Measurements from ENCODE around the gene SH2D4B. TPM values are rescaled to one million over a fixed set of nuclear protein-coding genes. Genes with fewer than 3 reads are reported as not detected.

SH2D4B gene
- total RNA-seq, 1 donor from 2014 or later = 0.07 TPM

- TF ChIP-seq CTCF (IDR thresholded peaks at IDR 0.05) = no peak
- Mint-ChIP-seq H3K27ac (ENCODE audit: unreplicated experiment) (no peak overlapping the region), H3K4me1 (ENCODE audit: low read depth) (no peaks in the 10 kb centered on the region), H3K27me3 (ENCODE audit: low read depth) (no peaks in the 10 kb centered on the region), H3K4me3 (ENCODE audit: unreplicated experiment) (no peak overlapping the region), H3K9me3 (ENCODE audit: low read depth) (no peaks in the 10 kb centered on the region), H3K36me3 (ENCODE audit: low read depth) (peaks cover 32% of the 10 kb centered on the region)
- no peak for DNase-seq (ENCODE audit: low spot score)
These were observed 20.1 kb upstream of the SH2D4B start for GRCh38 chr10:80517416-80518142.

GRCh38 chr10:80518143-80518806, 19.4 kb upstream of the SH2D4B start:
- H3K27me3 Mint-ChIP-seq (ENCODE audit: low read depth) = no peaks in the 10 kb centered on the region
- H3K27ac Mint-ChIP-seq (ENCODE audit: unreplicated experiment) = no peak overlapping the region
- no peak for TF ChIP-seq CTCF (IDR thresholded peaks at IDR 0.05)
- peaks cover 32% of the 10 kb centered on the region for H3K36me3 Mint-ChIP-seq (ENCODE audit: low read depth)
- no peak overlapping the region for H3K4me3 Mint-ChIP-seq (ENCODE audit: unreplicated experiment)
- peak; percentile 76 for DNase-seq (ENCODE audit: low spot score)
- H3K4me1 Mint-ChIP-seq (ENCODE audit: low read depth) = no peaks in the 10 kb centered on the region
- H3K9me3 Mint-ChIP-seq (ENCODE audit: low read depth) = no peaks in the 10 kb centered on the region

GRCh38 chr10:80518807-80519360, 18.8 kb upstream of the SH2D4B start:
- Mint-ChIP-seq H3K27me3 (ENCODE audit: low read depth) (no peaks in the 10 kb centered on the region), H3K9me3 (ENCODE audit: low read depth) (no peaks in the 10 kb centered on the region), H3K27ac (ENCODE audit: unreplicated experiment) (no peak overlapping the region), H3K4me1 (ENCODE audit: low read depth) (no peaks in the 10 kb centered on the region), H3K36me3 (ENCODE audit: low read depth) (peaks cover 32% of the 10 kb centered on the region), H3K4me3 (ENCODE audit: unreplicated experiment) (no peak overlapping the region)
- TF ChIP-seq CTCF (IDR thresholded peaks at IDR 0.05) = no peak
- peak; percentile 58 for DNase-seq (ENCODE audit: low spot score)

- no peaks in the 10 kb centered on the region for H3K4me1 Mint-ChIP-seq (ENCODE audit: low read depth)
- no peak for TF ChIP-seq CTCF (IDR thresholded peaks at IDR 0.05)
- H3K36me3 Mint-ChIP-seq (ENCODE audit: low read depth) = peaks cover 28% of the 10 kb centered on the region
- no peaks in the 10 kb centered on the region for H3K27me3 Mint-ChIP-seq (ENCODE audit: low read depth)
- no peak overlapping the region for H3K27ac Mint-ChIP-seq (ENCODE audit: unreplicated experiment)
- H3K9me3 Mint-ChIP-seq (ENCODE audit: low read depth) = no peaks in the 10 kb centered on the region
- no peak overlapping the region for H3K4me3 Mint-ChIP-seq (ENCODE audit: unreplicated experiment)
- DNase-seq (ENCODE audit: low spot score) = peak; percentile 69
These were observed 17.6 kb upstream of the SH2D4B start for GRCh38 chr10:80519936-80520650.
